K562 (cell line): ENCODE data around the gene TIMP1. TPM values are rescaled to one million over a fixed set of nuclear protein-coding genes. Genes with fewer than 3 reads are reported as not detected.

ENCODE experiments used
- ATAC-seq: fragments of 200-7000 bp; cut with Tn5 transposase; 3 replicates; pipeline ENCODE4 v1.9.1; 2020; ENCODE audit warnings: moderate library complexity
- BruUV-seq: library from RNA; stranded (reverse); fragments of 400-500 nt; replicated peaks from 2 replicates; lab custom pipeline; 2021; lab: Mats Ljungman, UMichigan
- CTCF ChIA-PET: fragments of 300-600 bp; formaldehyde crosslinking; extraction: SDS; loops from one replicate; lab custom pipeline; 2021; ENCODE audit warnings: low intra/inter-chr PET ratio; lab: Yijun Ruan, JAX
- POLR2A ChIA-PET: fragments of 300-600, 350-650 bp; sonication (Branson Sonifier 250); formaldehyde crosslinking; extraction: SDS; loops from one replicate; lab custom pipeline; 2021; ENCODE audit warnings: antibody characterized with exemption, inconsistent platforms; lab: Yijun Ruan, JAX
- DNase-seq, 4 experiments: peaks; one replicate each; pipeline versions ENCODE4 v3.0.0 to v3.0.0-alpha.2; 2011 to 2018; ENCODE audit warnings: low spot score in 3 of 4, mixed read lengths in 3 of 4; ENCODE audit errors: extremely low read depth in 1 of 4
- FAIRE-seq: peaks from 2 replicates; lab custom pipeline; 2011; peaks lifted over from hg19 to GRCh38; lab: Jason Lieb, UNC
- H2AFZ ChIP-seq: 2 replicates; pipeline ENCODE4 v1.6.0; 2011; ENCODE audit warnings: low read depth, low read length, control low read depth, inconsistent platforms
- H3K27ac ChIP-seq: fragments of 200-600 bp; 3 replicates; pipeline ENCODE4 v1.8.0; 2011; ENCODE audit warnings: low read depth, mild to moderate bottlenecking, control low read depth, inconsistent platforms, low read length, moderate library complexity, mixed read lengths; ENCODE audit errors: extremely low read depth
- H3K27me3 ChIP-seq, 2 experiments: fragments of 300-600 bp in 1 of 2; 2 replicates in 1 of 2; 3 replicates in 1 of 2; pipeline versions ENCODE4 v1.6.0 to v1.8.0; 2011; ENCODE audit warnings: inconsistent platforms in 2 of 2, low read length in 2 of 2, mild to moderate bottlenecking in 1 of 2, mixed read lengths in 1 of 2, moderate library complexity in 1 of 2; ENCODE audit not compliant: control insufficient read depth in 2 of 2, insufficient read depth in 2 of 2
- H3K36me3 ChIP-seq: fragments of 300-600 bp; 3 replicates; pipeline ENCODE4 v1.8.0; 2011; ENCODE audit warnings: mild to moderate bottlenecking, low read length, inconsistent platforms; ENCODE audit not compliant: control insufficient read depth, insufficient read depth
- H3K4me1 ChIP-seq, 2 experiments: fragments of 200-600 bp in 1 of 2; replicated peaks in 1 of 2; 2 replicates in 1 of 2; 3 replicates in 1 of 2; pipeline versions ENCODE4 v1.5.1 to v1.8.0; 2011; ENCODE audit warnings: inconsistent platforms in 2 of 2, low read length in 2 of 2, mild to moderate bottlenecking in 1 of 2, mixed read lengths in 1 of 2, moderate library complexity in 1 of 2; ENCODE audit not compliant: control insufficient read depth in 2 of 2, insufficient read depth in 2 of 2
- H3K4me2 ChIP-seq: 2 replicates; pipeline ENCODE4 v1.6.1; 2011; ENCODE audit warnings: low read length, control low read depth, inconsistent platforms, mixed read lengths; ENCODE audit not compliant: insufficient read depth
- H3K4me3 ChIP-seq: fragments of 200-600 bp; sonication (generic), shearing (Covaris generic); 2 replicates; pipeline ENCODE4 v1.5.1; 2016; ENCODE audit warnings: control low read depth, inconsistent platforms
- H3K79me2 ChIP-seq: fragments of 200-600 bp; 3 replicates; pipeline ENCODE4 v1.8.0; 2011; ENCODE audit warnings: low read length, inconsistent platforms; ENCODE audit not compliant: control insufficient read depth, insufficient read depth
- H3K9ac ChIP-seq, 2 experiments: 2 replicates each; pipeline versions ENCODE4 v1.6.0 to v1.6.1; 2011; ENCODE audit warnings: low read depth in 2 of 2, low read length in 2 of 2, control low read depth in 1 of 2, inconsistent platforms in 1 of 2, mild to moderate bottlenecking in 1 of 2, mixed read lengths in 1 of 2; ENCODE audit not compliant: insufficient read depth in 1 of 2
- H3K9me1 ChIP-seq: one replicate; pipeline ENCODE4 v1.6.0; 2011; ENCODE audit warnings: inconsistent platforms, mild to moderate bottlenecking, low read length, moderate library complexity; ENCODE audit not compliant: control insufficient read depth, insufficient read depth
- H3K9me3 ChIP-seq: replicated peaks from 2 replicates; pipeline ENCODE4 v1.5.1; 2011; ENCODE audit warnings: low read depth, low read length, inconsistent platforms; ENCODE audit not compliant: control insufficient read depth, insufficient read depth
- H4K20me1 ChIP-seq: replicated peaks from 2 replicates; pipeline ENCODE4 v1.6.1; 2011; ENCODE audit warnings: low read length, inconsistent platforms, mixed read lengths; ENCODE audit not compliant: control insufficient read depth, insufficient read depth
- CHD1 ChIP-seq: fragments of 200-600 bp; sonication (generic); IDR thresholded peaks from one replicate; pipeline ENCODE4 v1.6.1; 2012; ENCODE audit warnings: mild to moderate bottlenecking, moderate library complexity, low read length, inconsistent platforms
- CHD2 ChIP-seq: IDR thresholded peaks from 2 replicates; pipeline ENCODE4 v1.6.1; 2011; ENCODE audit warnings: low read depth, low read length
- CTBP1 ChIP-seq: fragments of 450-650 bp; IDR thresholded peaks from 2 replicates; pipeline ENCODE4 v1.6.1; 2016; ENCODE audit warnings: borderline replicate concordance
- ELF1 ChIP-seq: fragments of 200-800 bp; sonication (Bioruptor generic); IDR thresholded peaks from 2 replicates; pipeline ENCODE4 v1.6.1; 2016; ENCODE audit warnings: missing genetic modification characterization, missing compliant biosample characterization
- HNRNPH1 ChIP-seq: fragments of 200-400 bp; formaldehyde crosslinking; optimal IDR thresholded peaks from 2 replicates; pipeline ENCODE3; 2017; ENCODE audit warnings: low read depth, mild to moderate bottlenecking, low read length, moderate library complexity
- NR2C1 ChIP-seq, 2 experiments: fragments of 450-650 bp; IDR thresholded peaks; 2 replicates each; pipeline ENCODE4 v1.6.1; 2017; ENCODE audit warnings: mild to moderate bottlenecking in 2 of 2, antibody characterized with exemption in 1 of 2, inconsistent platforms in 1 of 2, missing compliant biosample characterization in 1 of 2, missing genetic modification characterization in 1 of 2
- TEAD2 ChIP-seq: fragments of 450-650 bp; IDR thresholded peaks from 2 replicates; pipeline ENCODE4 v1.6.1; 2016; ENCODE audit warnings: missing genetic modification characterization, control low read depth, missing compliant biosample characterization
- ZNF766 ChIP-seq: fragments of 200-800 bp; sonication (Bioruptor generic); conservative IDR thresholded peaks from 2 replicates; pipeline ENCODE4 v1.6.1; 2016; ENCODE audit warnings: missing genetic modification characterization, missing compliant biosample characterization
- ZNF79 ChIP-seq: fragments of 250-450 bp; sonication (Bioruptor Pico); IDR thresholded peaks from 2 replicates; pipeline ENCODE4 v1.4.0; 2020; ENCODE audit warnings: low read depth, mild to moderate bottlenecking, moderate library complexity
- WGBS: fragments of 100-300 bp; shearing (Covaris generic); methylation state at CpG from one replicate; pipeline ENCODE4 v1.1.6; 2016; ENCODE audit warnings: low coverage, mixed read lengths; ENCODE audit not compliant: insufficient coverage; ENCODE audit errors: missing lambda C conversion rate; 5-methylcytosine and 5-hydroxymethylcytosine counted together
- in situ Hi-C: fragments of 300-500 bp; cut with MboI; formaldehyde crosslinking; loops from 4 replicates; pipeline ENCODE4 v1.15.0; 2018; ENCODE audit warnings: inconsistent platforms, mixed read lengths
- intact Hi-C: fragments of 100-400 bp; cut with micrococcal nuclease; formaldehyde crosslinking; loops from 2 replicates; pipeline ENCODE4 v1.14.2; 2022
- polyA plus RNA-seq, 8 experiments: library from polyadenylated mRNA; depleted of rRNA in 4 of 8; stranded (reverse) in 5 of 8; unstranded in 3 of 8; fragments of >200 nt; fragmentation: Nextera tagmentation in 2 of 8; fragmentation: Illumina TruSeq in 1 of 8; extraction: Ambion mirVana in 2 of 8; extraction: Trizol in 1 of 8; gene quantifications; 2 replicates each; pipeline versions ENCODE4 v1.2.1 to v1.2.3, GENCODE V29; 2011 to 2014; ENCODE audit warnings: inconsistent platforms in 1 of 8, missing spikeins in 1 of 8
- total RNA-seq, 7 experiments: library from RNA; depleted of rRNA in 6 of 7; stranded (reverse); fragments of >200 nt in 6 of 7; fragmentation: Illumina TruSeq in 2 of 7; extraction: Trizol in 2 of 7; gene quantifications; 2 replicates each; pipeline versions ENCODE4 v1.2.1 to v1.2.3, GENCODE V29; 2011 to 2021; ENCODE audit warnings: low replicate concordance in 1 of 7
- TF ChIP-seq, protein P1 (sequence below): sonication (generic); formaldehyde crosslinking; IDR thresholded peaks from 2 replicates; pipeline ENCODE4 v1.8.0; 2022; ENCODE audit warnings: mild to moderate bottlenecking, missing genetic modification reagents
- TF ChIP-seq, protein P2 (sequence below): fragments of 250-450 bp; sonication (Bioruptor Pico); IDR thresholded peaks from 2 replicates; pipeline ENCODE4 v1.4.0; 2020
- TF ChIP-seq, protein P3 (sequence below): sonication (generic); formaldehyde crosslinking; IDR thresholded peaks from 2 replicates; pipeline ENCODE4 v1.5.0; 2020; ENCODE audit warnings: missing genetic modification reagents

The TIMP1 gene
- total and polyA plus RNA-seq, 9 of the 15 experiments (the other 6 are each of a cell fraction or from before 2014, with no cell fraction given): 115 to 699 (median 273) TPM

DNA sequence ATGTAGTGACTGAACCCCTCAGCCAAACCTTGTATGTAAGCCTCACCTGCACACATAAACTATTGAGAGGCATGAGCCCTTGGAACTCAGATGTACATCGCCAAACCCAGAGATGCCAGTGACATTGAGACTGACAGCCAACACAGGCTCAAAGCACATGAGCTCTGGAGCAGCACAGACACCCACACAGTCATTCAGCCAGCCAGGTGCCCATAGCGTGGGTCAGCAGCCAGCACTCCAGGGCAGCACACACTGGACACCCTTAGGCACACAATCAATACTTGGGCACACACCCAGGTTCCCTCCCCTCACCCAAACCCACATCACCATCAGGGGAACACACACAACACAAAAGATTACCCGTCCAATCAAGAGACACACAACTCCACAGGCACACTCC lies 4.3 kb upstream of the TIMP1 start:
- ATAC-seq (no peak), DNase-seq (no peak), FAIRE-seq (no peak)
- BruUV-seq: no TSS peak
- Histone ChIP-seq H3K79me2 (peaks cover 14% of the 10 kb centered on the region), H2AFZ (no peak overlapping the region), H3K9me3 (no peaks in the 10 kb centered on the region), H3K27me3 (no peaks in the 10 kb centered on the region), H4K20me1 (no peaks in the 10 kb centered on the region), H3K9ac (no peak overlapping the region), H3K27ac (no peak overlapping the region), H3K4me2 (no peak overlapping the region), H3K9me1 (no peaks in the 10 kb centered on the region), H3K4me3 (no peak overlapping the region), H3K36me3 (no peaks in the 10 kb centered on the region), H3K4me1 (peaks cover 17 to 40% of the 10 kb centered on the region in 2 experiments; a peak in 4 of 5 replicates)
- TF ChIP-seq ELF1 (tag): no peak
- no peak for TF ChIP-seq CHD2
- no peak for TF ChIP-seq TEAD2 (tag)
- TF ChIP-seq, protein P1, sequence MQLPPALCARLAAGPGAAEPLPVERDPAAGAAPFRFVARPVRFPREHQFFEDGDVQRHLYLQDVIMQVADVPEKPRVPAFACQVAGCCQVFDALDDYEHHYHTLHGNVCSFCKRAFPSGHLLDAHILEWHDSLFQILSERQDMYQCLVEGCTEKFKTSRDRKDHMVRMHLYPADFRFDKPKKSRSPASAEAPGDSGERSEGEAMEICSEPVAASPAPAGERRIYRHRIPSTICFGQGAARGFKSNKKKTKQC (CRISPR knock-in tag): no peak
- TF ChIP-seq CTBP1: no peak
- TF ChIP-seq NR2C1 (IDR thresholded peaks at IDR 0.05): no peak
- TF ChIP-seq NR2C1 (tag; IDR thresholded peaks at IDR 0.05): no peak
- TF ChIP-seq ZNF766 (CRISPR knock-in tag): no peak
- no peak for TF ChIP-seq CHD1
- no peak for TF ChIP-seq HNRNPH1
- TF ChIP-seq, protein P2, sequence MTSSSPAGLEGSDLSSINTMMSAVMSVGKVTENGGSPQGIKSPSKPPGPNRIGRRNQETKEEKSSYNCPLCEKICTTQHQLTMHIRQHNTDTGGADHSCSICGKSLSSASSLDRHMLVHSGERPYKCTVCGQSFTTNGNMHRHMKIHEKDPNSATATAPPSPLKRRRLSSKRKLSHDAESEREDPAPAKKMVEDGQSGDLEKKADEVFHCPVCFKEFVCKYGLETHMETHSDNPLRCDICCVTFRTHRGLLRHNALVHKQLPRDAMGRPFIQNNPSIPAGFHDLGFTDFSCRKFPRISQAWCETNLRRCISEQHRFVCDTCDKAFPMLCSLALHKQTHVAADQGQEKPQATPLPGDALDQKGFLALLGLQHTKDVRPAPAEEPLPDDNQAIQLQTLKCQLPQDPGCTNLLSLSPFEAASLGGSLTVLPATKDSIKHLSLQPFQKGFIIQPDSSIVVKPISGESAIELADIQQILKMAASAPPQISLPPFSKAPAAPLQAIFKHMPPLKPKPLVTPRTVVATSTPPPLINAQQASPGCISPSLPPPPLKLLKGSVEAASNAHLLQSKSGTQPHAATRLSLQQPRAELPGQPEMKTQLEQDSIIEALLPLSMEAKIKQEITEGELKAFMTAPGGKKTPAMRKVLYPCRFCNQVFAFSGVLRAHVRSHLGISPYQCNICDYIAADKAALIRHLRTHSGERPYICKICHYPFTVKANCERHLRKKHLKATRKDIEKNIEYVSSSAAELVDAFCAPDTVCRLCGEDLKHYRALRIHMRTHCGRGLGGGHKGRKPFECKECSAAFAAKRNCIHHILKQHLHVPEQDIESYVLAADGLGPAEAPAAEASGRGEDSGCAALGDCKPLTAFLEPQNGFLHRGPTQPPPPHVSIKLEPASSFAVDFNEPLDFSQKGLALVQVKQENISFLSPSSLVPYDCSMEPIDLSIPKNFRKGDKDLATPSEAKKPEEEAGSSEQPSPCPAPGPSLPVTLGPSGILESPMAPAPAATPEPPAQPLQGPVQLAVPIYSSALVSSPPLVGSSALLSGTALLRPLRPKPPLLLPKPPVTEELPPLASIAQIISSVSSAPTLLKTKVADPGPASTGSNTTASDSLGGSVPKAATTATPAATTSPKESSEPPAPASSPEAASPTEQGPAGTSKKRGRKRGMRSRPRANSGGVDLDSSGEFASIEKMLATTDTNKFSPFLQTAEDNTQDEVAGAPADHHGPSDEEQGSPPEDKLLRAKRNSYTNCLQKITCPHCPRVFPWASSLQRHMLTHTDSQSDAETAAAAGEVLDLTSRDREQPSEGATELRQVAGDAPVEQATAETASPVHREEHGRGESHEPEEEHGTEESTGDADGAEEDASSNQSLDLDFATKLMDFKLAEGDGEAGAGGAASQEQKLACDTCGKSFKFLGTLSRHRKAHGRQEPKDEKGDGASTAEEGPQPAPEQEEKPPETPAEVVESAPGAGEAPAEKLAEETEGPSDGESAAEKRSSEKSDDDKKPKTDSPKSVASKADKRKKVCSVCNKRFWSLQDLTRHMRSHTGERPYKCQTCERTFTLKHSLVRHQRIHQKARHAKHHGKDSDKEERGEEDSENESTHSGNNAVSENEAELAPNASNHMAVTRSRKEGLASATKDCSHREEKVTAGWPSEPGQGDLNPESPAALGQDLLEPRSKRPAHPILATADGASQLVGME (CRISPR knock-in tag): no peak
- no peak for TF ChIP-seq ZNF79
- TF ChIP-seq, protein P3, sequence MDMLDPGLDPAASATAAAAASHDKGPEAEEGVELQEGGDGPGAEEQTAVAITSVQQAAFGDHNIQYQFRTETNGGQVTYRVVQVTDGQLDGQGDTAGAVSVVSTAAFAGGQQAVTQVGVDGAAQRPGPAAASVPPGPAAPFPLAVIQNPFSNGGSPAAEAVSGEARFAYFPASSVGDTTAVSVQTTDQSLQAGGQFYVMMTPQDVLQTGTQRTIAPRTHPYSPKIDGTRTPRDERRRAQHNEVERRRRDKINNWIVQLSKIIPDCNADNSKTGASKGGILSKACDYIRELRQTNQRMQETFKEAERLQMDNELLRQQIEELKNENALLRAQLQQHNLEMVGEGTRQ (CRISPR knock-in tag): no peak
- in situ Hi-C loops (no loop called here), intact Hi-C loops (no loop called here)
- ChIA-PET CTCF (no interaction called here), POLR2A (no interaction called here)
- 91% methylated on average over 3 of the region's 3 CpGs for WGBS
